Activated CD4-positive, alpha-beta T cell treated with anti-CD3 and anti-CD28 coated beads, Interleukin-2, amount 50 U/mL, for 24 hours (primary cell): ENCODE measurements around the gene ZNF764.

Experiments used
- DNase-seq, 2 donors: peaks; one replicate each; pipeline ENCODE4 v3.0.0-alpha.2; 2020; ENCODE audit warnings: low read depth in 1 of 2, low spot score in 1 of 2

Gene ZNF764

DNA sequence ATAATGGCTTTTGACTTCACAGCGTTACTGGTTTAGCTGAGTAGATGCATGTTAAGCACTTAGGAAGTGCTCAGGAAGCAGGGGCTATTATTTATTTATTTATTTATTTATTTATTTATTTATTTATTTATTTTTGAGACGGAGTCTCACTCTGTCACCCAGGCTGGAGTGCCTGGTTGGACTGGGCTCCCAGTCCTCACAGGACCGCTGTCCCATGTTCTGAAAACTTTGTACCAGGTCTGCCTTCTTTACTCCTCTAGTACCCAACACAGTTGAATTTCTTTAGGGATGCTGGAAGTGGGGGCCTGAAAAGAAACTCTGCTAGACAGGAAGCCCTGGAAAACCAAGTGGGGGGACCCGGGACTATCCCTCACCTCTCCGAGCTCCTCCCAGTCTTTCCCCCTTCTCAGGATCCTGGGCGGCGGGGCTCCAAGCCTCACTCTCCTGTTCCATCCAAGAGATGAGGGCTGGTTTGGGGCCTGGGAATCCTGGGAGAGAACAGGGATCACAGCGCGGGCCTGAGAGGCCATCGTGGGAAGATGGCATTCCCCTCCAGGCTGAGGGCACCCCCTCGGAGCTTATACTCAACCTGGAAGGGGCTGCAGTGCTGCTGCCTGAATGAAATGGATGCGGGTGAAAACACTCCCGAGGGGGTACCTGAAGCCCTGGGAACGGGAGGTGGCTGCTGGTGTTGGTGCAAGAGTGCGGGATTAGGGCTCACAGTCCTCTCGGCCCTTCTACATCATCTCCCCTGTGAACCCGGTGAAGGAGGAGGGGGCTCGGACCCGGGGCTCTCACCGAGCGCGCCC, 12.7 kb upstream of the ZNF764 start:
- no peak for DNase-seq

DNA sequence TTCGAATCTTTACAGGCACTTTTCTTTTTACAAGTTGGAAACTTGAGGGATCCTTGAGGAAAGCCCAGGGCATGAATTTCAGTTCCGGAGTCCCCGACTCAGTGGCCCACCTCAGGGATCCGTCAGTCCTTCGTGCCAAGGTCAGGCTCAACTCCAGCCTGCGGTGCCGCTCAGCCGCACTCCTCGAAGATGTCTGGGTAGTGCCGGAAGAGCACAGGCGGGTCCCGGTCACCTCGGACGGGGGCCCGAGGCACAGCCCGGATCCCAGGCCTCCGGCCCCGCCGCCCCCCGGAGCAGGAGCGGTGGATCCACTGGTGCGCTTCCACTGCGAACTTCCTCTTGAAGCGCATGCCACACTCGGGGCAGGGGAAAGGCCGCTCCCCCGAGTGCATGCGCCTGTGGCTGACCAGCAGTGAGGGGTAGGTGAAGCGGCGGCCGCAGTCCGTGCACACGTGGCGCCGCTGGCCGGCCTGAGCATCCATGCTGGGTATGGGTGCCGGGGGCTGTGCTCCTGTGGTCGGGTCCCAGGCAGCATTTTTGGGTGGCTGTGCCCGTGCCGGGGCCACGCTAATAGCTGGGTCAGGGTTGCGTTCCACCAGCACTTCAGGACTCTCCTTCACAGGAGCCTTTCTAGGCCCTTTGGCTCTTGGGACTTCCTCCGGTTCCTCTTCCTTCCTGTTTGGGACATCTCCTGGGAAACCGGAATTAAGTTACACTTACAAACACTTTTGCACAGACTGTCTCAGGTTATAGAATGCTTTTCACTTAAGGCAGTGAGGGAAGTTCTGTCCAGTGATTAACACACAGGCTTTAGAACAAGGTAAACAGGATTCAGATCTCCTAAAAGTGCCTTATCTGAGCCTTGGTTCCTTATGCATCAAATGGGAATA, 11.8 kb upstream of the ZNF764 start:
- no peak for DNase-seq

DNA sequence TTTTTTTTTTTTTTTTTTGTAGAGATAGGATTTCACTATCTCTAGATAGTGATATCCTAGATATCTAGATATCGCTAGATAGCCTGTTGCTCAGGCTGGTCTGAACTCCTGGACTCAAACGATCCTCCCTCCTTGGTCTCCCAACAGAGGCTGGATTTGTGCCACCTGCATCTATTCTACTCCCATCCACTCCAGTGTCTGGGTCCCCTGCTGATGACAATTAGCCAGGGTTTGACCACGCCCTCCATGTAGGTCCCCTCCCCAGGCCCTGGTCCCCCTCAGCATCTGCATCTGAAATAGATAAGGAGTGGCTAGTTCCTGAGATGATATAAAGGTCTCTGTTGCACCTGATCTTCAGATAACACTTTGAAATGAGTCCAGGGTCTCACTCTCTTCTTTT, 11.1 kb upstream of the ZNF764 start:
- no peak for DNase-seq

DNA sequence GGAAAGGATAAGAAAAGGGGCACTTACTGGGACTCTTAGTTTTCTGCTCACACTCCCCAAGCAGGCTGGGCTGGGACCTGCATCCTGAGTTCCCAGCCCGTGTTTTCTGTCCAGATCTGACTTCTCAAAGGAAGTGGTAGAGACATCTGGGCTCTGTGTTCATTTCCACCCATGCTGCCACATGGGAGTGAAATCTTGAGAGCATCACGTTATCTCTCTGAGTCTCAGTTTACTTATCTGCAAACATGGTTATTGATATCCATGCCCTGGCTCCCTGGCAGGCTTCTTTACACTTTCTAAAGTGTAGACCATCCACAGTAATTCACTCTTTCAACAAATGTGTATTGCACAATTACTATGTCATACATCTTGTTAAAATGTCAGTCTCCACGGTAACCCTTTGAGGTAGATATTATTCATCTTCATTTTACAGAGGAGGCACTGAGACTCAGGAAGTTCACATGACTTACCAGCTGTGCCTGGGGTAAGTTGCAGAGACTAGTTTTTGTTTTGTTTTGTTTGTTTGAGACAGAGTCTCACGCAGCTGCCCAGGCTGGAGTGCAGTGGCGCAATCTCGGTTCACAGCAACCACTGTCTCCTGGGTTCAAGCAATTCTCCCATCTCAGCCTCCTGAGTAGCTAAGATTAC, 9.9 kb upstream of the ZNF764 start:
- peak in 1 of 2 donors; percentile 42 for DNase-seq

DNA sequence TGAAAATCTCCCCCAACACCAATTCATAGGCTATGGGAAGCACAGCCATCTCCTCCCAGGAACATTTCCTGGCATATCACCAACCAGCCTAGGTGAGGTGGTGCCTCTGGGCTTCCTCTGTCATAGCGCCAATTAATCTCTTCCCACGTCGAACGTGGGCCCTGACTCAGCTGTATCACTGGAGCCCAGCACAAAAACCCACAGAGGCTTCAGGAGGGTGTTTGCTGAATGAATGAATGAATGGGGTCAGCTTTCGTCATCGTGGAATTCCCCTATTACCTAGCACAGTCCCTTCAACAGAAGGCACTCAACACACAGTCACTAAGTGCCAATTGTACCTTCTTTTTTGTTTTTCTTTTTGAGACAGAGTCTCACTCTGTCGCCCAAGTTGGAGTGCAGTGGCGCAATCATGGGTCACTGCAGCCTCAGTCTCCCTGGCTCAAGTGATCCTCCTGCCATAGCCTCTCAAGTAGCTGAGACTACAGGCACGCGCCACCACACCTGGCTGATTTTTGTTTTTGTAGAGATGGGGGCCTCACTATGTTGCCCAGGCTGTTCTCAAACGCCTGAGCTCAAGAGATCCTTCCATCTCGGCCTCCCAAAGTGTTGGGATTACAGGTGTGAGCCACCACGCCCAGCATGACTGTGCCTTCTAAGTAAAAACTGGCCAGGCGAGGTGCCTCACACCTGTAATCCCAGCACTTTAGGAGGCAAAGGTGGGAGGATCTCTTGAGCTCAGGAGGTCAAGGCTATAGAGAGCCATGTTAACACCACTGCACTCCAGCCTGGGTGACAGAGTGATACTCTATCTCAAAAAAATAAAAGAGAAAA, 9.2 kb upstream of the ZNF764 start:
- DNase-seq = peak in 1 of 2 donors; percentile 66

DNA sequence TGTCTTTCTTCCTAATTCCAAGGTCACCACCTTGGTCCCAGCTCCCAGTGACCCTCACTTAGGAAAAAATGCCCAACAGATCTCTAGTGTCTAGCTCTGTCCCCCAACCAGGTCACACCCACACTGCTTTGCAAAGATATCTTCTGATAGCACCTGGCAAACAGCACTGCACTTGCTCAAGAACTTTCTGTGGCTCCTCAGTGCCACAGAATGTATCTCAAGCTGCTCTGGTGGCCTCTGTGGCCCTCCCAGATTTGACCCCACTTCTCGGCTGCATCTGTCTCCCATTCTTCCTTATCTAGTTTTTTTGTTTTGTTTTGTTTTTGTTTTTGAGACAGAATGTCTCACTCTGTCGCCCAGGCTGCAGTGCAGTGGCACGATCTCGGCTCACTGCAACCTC, 8.4 kb upstream of the ZNF764 start:
- no peak for DNase-seq

DNA sequence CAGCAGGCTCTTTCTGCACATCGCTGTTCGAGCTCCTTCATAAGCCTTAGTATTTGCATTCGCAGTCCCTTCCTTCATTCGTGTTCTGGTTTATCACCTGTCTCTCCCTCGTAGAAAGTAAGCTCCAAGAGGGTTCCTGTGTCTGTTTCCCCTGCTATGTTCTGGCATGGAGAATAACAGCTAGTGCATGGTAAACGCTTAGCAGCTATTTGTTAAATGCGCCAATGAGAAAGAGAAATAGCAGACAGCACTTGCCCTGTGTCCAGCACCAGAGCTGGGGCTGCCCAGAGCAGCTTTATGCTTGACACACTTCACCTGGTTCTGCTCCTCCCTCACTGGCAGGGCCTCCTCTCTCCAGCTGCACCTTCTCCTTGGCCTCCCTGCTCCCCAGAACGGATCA, 7.8 kb upstream of the ZNF764 start:
- no peak for DNase-seq

DNA sequence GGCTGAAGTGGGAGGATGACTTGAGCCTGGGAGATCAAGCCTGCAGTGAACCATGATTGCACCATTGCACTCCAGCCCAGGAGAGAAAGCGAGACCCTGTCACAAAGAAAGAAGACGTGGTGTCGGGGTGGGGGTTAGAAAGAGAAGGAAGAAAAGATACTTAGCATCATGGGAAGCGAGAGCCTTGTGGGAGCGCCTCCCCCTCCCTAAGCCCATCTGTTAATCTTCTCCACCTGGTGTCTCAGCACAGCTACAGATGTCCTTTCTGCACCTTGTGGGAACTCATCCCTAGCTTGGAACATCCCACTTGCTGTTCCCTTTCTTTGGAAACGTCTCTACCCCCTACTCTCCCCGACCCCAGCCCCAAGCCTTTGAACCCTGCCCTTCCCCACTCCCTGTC, 7.4 kb upstream of the ZNF764 start:
- DNase-seq = no peak

DNA sequence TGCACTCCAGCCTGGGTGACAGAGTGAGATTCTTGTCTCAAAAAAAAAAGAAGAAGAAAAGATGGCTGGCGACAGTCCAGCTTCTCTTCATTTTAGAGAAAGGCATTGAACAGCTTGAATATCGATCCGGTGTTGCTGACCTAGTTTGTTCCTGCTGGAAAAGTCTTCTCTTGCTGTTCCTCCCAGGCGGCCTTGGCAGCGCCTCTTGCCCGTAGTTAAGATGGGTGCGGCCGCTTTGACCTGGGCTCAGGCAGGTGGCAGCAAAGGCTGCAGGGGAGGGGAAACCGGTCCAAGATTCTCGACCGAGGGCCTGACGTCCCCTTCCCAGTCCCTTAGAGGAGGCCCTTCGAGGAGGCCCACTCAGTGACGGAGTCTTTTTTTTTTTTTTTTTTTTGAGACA, 3.8 kb upstream of the ZNF764 start:
- DNase-seq = no peak

DNA sequence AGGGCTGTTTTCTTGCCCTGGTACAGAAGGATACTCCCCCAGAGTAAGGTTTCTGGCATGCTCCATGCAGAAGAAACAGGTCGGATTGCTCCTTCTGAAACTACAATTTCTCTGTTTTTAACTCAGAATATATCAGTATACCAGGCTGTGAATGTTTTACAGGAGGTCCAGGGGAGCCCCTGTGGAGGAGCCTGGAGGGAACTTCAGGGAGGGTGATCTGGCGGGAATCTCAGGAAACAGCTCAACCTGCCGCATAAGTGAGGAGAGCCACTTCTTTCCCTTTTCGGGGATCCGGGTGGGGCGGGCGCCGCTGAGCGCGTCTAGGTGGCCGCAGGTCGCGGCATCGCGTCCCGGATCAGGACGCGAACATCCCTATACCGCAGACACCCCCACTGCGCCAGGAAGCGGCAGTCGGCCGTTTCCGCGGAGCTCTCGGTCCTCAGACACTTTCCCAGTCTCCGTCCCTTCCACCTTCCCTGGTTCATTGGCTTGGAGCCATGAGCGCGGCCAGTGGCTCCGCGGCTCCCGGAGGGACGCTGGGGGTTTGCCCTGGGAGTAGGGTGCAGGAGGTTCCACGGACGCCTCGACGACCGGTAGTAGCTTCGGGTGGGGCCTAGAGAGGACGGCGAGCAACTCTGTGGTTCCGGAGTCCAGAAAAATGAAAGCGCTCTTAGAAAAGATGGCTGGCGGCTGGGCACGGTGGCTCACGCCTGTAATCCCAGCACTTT, 3.1 kb upstream of the ZNF764 start:
- no peak for DNase-seq

DNA sequence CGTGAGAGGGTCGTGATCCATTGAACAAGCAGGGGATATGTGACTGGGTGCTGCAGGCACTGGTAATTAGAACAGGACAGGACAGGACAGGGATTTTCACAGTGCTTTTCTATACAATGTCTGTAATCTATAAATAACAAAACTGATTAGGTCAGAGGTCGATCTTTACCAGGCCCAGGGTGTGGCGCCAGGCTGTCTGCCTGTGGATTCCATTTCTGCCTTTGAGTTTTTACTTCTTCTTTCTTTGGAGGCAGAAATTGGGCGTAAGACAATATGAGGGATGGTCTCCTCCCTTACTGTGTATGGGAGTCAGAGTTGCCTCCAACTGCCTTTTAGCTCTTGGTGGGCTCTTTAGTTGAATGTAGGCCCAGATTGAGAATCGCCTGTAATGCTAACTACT, 1.5 kb upstream of the ZNF764 start:
- no peak for DNase-seq

DNA sequence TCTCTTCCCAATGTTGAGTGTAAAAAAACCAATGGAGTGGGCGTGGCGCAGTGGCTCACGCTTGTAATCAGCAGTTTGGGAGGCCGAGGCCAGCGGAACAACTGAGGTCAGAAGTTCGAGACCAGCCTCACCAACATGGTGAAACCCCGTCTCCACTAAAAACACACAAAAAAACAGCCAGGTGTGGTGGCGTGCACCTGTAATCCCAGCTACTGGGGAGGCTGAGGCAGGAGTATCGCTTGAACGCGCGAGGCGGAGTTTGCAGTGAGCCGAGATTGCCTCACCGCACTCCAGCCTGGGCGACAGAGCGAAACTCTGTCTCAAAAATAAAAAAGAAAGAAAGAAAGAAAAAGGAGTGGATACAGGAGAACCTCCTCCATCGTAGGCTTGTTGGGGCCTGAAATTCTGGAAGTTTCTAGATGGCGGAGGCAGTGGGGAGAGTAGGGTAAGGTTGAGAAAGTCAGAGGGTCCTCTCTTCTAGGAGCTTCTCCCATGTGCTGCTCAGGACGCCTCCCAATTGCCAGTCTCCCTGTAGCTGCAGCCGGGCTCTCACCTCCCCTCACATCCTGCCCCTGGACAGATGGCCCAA, 709 bp upstream of the ZNF764 start:
- no peak for DNase-seq

DNA sequence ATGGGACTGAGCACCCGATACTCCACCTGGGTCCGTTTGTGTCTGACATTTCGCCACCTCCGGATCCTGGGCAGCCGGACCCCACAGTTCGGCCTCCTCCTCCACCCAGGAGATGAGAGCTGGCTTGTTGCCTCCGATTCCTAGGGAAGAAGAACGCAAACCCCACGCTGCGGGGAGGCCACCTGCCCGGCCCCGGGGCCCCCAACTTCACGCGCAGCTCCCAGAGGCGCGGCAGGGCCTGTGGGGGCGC, 542 bp downstream of the ZNF764 start:
- no peak for DNase-seq

DNA sequence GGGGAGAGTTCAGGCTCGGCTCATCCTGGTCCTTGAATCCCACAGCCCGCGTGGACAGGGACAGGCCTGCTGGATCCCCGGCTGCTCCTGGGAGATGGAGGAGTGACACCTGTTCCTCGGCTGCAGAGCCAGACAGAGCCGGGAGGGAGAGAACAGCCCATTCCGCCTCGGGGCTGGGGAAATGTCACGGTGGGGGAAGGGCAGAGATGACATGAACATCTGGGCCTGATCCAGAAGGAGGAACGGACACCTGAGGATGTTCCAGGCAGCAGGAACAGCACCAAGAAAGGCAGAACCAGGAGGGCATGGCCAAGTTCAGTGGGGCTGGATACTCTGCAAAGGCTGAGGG, 2.1 kb downstream of the ZNF764 start:
- no peak for DNase-seq

DNA sequence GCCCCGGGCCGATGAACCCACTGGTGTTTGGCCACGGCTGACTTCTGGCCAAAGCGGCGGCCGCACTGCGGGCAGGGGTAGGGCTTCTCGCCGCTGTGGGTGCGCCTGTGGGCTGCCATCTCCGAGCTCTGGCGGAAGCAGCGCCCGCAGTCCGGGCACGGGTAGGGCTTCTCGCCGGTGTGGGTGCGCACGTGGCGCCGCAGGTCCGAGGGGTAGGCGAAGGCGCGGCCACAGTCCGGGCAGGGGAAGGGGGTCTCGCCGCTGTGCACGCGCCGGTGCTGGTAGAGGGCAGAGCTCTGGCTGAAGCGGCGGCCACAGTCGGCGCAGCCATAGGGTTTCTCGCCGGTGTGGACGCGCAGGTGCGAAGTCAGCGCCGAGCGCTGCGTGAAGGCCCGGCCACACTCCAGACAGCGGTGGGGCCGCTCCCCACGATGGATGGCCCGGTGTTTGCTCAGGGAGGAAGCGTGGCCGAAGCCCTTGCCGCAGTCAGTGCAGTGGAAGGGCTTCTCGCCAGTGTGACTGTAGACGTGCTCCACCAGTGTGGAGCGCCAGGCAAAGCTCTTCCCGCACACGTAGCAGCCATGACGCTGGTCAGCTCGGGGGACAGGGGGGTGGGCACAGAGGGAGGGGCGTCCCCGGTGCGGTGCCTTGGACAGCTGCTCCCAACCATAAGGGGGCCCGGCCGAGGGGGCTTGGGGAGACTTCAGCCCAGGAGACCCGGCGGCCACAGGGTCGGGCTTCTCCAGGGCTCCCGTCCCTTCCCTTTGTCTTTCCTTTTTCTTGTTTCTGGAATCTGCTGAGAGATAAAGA, 2.7 kb downstream of the ZNF764 start:
- no peak for DNase-seq

DNA sequence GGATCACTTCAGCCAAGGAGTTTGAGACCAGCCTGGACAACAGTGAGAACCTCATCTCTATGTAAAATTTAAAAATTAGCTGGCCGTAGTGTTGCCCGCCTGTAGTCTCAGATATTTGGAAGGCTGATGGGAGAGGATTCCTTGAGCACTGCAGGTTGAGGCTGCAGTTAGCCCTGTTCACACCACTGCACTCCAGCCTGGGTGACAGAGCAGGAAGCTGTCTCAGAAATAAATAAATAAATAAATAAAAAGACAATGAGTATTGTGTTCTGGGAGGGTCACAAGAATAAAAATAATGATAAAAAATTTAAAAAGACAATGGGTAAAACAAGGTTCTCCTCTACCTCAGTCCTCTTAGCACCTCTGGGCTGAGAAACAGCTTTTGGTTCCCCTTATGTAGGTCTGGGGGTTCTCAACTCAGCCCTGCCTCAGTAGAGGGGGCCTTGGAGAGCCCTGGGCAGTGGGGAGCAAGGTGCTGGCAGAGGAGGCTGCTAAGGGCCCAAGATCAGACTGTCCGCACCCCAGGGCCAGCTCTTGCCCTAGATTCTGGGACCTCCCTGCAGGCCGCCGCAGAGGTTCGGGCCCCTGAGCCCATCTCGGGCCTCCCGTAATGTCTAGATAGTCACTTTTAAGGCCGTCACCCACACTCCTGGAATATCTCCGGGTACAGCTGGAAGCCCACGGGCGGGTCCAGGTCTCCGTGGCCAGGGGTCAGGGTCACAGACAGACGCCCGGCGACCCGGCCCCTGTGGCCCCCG, 3.4 kb downstream of the ZNF764 start:
- no peak for DNase-seq

DNA sequence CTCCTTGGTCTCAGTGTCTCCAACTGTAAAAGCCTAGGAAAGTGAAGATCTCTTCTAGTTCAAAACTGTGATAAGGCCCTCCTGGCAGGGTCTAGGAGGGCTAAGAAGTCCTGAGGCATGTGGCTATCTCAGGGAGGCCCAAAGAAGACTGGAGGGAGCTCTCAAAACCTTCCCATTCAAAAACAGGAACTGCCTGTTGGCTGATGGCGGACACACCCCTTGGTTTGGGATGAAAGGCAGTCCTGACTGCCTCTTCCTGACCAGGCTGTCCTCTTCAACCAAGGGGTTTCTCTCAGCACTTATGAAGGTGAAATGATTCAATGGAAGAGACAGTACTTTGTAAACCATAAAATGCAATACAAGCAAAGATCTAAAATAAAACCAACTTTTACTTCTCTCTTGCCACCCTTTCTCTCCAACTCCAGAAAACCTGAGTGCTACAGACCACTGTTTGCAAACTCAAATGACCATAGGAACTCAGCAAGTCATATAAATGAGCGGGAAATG, 4.7 kb downstream of the ZNF764 start:
- no peak for DNase-seq

DNA sequence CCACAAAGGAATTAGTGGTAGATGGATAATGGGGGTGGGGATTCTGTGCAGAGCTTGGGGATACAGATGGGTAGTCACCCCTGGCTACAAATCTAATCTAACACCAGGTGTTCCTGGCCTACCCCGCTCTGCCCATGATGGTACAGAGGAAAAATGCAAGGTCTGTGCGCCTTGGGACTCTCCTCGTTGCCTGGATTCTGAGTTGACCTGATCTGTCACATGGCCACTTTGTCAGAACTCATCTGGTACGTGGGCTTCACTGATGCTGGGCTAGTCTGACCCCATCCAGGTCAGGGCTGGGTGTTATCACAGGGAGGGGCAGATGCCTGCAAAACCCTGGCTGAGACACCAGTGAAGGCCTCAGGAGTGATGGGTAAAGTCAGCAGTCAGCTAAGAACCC, 5.2 kb downstream of the ZNF764 start:
- DNase-seq = no peak

DNA sequence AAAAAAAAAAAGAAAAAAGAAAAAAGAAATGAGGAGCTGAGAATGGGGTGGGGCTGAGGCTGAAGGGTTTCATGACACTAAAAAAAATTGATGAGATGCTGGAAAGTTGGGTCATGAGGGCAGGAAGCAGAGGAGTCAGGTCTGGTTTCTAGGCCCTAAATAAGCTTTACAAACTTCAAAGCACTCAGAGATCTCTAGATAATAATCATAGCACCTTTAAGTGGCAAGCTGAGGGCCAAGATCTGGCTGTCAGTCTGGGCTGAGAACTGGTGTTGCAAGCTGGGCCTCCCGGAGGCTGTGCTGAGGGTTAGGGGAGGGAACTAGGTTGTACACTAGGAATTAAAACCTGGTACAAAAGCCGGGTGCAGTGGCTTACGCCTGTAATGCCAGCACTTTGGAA, 6.4 kb downstream of the ZNF764 start:
- DNase-seq = peak in 1 of 2 donors; percentile 58
